ENCODE measurements around the gene JPH3. TPM values are rescaled to one million over a fixed set of nuclear protein-coding genes. Genes with fewer than 3 reads are reported as not detected.
"Not testable (repeated sequence)": the region's sequence is repeated elsewhere in the genome, so short reads cannot be mapped to it uniquely, and the experiment has no call there.

The JPH3 gene
- total RNA-seq, 2 donors from 2014 or later: 0.18 to 0.39 TPM

DNA sequence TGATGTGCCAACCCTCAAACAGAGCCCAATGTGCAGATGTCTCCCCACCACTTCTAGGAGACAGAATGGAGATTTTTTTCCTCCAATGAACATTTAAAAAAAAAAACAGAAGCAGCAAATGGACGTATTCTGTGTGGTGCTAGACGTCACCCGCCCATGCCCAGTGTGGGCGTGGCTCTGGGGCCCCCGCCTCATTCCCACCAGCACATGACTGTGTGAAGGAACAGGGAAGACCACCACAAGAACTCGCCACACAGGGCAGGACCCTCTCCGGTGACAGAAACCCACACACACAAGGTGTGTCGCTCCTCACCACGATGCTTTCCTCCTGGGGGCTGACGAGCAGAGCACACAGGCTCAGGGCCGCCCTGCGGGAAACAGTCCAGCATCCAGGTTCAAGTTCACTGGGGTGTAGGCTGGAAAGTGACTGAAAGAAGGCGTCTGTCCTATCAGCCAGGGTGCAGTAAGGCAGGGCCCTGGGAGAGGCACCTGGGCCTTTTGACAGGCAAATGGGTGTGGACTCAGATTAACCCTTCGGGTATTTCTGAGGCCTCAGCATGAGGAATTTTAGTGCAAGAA, 110.0 kb downstream of the JPH3 start:
- DNase-seq: no peak
- ATAC-seq: peak; percentile 93
- intact Hi-C loops (cut with DNase I, micrococcal nuclease): no loop called here

DNA sequence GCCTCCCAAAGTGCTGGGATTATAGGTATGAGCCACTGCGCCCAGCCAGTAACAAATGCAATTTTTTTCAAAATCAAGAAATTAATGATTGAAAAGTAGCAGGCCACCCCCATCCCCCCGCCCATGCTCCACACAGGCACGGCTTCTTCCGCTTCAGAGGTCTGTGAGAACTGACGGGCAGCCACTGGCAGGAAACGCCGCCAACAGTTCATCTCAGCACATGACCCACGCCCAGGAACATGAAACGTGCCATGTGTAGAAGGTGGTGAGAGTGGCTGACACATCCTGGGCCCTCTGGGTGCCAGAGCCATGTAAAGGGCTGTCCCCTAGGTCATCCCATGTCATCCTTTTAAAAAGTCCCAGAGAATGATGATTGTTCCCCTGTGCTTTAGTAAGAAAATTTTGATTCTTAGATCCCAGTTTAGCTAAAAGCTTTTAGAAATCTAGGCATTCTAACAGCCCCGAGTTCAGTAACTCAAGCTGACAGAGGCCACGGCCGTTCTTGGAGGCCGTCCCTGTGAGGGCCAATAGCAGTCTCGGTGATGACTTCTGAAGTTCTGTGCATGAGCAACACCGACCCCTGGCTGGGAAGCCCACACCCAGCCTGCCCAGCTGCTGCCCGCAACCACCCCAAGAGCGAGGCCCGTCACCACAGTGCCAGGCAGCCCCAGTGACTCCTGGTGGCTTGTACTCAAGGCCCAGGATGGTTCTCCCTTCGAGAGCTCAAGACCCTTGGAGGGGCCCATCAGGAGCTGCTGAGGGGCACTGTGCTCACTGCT, 111.3 kb downstream of the JPH3 start:
- ATAC-seq (no peak), DNase-seq (no peak)
- intact Hi-C loops (cut with DNase I, micrococcal nuclease): no loop called here

DNA sequence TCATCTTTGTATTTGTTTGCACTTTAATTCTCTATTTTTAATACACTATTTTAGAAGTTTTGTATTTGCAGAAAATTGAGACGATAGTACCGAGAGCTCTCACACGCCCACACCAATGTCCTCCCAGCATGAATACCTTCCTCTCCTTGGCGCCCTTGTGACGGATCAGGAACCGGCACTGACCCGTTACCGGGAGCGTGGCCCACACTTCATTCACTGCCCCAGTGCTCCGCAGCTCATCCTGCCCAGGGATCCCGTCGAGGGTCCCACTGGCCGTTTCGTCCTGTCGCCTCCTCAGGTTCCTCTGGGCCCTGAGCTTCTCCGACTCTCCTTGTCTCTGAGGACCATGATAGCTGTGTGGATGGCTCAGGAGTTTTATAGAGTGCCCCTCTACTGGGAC, 112.9 kb downstream of the JPH3 start:
- intact Hi-C loops (cut with DNase I, micrococcal nuclease): no loop called here
- DNase-seq (no peak), ATAC-seq (no peak)

DNA sequence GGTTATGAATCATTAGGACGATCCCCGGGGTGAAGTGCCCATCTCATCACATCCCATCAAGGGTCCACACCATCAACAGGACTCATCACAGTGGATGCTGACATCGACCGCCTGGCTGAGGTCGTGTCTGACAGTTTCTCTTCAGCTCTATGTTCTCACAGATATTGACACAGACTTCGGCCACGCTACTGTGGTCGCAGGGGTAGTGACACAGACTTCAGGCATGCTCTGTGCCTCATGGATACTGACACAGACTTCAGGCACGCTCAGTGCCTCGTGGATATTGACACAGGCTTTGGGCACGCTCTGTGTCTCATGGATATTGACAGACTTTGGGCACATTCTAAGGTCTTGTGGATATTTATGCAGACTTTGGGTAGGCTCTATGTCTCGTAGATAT, 113.3 kb downstream of the JPH3 start:
- DNase-seq (no peak), ATAC-seq (no peak)
- intact Hi-C loops (cut with DNase I, micrococcal nuclease): no loop called here

DNA sequence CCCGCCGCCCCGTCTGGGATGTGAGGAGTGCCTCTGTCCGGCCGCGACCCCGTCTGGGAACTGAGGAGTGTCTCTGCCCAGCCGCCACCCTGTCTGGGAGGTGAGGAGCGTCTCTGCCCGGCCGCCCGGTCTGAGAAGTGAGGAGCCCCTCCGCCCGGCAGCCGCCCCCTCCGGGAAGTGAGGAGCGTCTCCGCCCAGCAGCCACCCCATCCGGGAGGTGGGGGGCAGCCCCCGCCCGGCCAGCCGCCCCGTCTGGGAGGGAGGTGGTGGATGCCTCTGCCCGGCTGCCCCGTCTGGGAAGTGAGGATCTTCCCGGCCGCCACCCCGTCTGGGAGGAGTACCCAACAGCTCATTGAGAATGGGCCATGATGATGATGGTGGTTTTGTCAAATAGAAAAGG, 116.5 kb downstream of the JPH3 start:
- not testable (repeated sequence) for ATAC-seq

DNA sequence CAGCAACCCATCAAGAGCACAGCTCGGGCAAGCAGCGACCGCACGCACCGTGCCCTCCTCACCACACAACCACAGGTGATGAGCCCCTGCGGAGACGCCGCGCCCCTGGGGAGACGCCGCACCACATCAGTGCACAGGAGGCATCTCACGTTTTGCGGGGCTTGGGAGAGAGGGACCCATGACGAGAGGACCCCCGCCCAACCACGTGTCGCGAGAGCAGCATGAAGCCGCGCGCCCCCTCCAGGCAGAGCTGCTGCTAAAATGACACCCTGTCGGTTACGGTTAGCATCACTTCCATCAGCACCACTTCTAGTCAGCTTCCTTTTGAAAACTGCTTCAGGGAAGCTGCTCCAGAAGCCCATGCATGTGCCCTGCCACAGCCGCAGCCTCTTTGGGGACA, 118.1 kb downstream of the JPH3 start:
- DNase-seq: no peak
- no peak for ATAC-seq
- intact Hi-C loops (cut with DNase I, micrococcal nuclease): no loop called here

More for the DNA sequence above, 116.5 kb downstream of the JPH3 start:
- intact Hi-C loops (cut with DNase I, micrococcal nuclease); DNase-seq: not testable (repeated sequence)

DNA sequence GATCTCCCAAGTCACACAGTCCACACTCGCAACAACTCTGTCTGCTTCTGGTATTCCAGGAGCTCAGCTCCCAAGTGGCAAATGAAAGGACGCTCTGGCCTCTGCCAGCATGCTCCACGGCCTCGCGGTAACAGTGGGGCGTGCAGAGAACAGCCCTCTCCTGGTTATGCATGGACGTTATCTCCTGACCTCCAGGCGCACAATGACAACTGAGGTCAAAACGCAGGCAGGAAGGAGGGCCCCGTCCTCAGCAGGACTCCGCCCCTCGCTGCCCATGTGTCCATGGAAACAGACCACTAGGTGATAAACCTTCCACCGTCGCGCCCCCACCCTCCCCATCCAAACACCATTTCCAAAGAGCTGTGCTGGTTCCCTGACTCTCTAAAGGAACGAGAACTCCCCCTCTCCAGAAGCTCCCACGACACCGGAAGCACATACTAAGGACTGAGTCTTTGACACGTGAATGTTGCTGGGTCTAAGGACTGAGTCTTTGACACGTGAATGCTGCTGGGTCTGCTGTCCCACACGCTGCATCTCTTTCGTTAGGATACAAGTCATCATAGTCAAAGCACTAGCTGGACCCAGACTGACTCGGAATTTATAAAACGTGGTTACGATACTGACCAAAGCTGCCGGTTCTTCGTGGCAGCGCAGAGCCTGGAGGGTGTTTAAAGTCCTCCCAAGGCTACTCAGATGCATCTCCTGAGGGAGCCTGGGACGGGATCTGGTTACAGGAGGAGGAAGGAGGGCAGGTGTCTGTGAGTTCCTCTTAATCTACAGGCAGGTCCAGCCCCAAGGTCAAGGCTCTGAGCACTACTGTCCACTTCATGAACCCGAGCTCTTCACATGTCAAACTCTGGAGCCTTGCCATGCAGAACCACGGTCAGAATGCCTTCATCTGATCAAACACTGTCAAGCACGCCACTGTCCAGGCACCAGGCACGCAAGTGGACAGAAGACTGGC, 119.6 kb downstream of the JPH3 start:
- DNase-seq (no peak), ATAC-seq (no peak)
- intact Hi-C loops (cut with DNase I, micrococcal nuclease): no loop called here

DNA sequence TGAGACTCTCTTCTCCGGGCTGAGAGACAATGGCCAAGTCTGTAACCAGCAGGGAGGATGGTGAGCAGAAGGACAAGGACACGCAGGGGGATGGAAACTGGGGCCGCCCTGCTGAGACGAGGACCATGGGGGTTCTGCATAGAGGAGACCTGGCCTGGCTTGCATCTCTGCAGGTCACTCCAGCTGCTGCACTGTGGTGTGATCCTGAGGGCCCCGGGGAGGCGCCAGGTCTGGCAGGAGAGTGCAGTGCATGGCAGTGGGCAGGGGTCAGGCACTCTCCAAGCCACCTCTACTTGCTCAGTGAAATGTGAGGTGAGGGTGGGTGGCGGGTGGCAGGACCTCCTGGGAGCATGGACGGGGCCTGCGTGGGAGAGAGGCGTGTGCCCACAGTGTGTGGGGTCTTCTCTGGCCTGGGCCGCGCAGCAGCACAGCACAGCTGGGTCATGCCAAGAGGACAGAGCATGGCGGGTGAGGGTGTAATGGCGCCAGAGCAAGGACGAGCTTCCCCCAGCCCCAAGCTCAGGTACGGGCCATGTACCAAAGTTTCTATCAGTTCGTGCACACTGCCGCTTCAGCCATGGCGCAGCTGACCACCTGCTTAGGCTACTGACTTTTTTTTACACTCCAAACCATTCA, 120.4 kb downstream of the JPH3 start:
- no peak for DNase-seq
- intact Hi-C loops (cut with DNase I, micrococcal nuclease): no loop called here
- ATAC-seq: no peak

DNA sequence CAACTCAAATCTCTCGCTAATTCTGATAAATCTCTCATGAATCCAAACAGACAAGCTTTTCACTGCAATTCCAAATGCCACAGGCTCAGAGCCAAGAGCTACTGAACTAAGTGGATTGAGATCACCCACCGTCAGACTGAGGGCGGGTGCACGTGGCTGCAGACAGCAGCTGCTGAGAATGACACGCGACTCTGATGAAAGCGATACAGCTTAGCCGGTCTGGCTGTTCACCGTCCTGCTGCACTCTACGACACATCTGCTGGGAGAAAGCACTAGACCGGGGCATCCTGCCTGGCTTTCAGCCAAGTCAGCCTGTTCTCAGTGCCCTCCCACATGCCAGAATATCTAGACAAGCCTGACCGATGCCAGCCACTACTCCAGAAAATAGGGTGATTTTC, 120.9 kb downstream of the JPH3 start:
- intact Hi-C loops (cut with DNase I, micrococcal nuclease): no loop called here
- no peak for DNase-seq
- no peak for ATAC-seq

DNA sequence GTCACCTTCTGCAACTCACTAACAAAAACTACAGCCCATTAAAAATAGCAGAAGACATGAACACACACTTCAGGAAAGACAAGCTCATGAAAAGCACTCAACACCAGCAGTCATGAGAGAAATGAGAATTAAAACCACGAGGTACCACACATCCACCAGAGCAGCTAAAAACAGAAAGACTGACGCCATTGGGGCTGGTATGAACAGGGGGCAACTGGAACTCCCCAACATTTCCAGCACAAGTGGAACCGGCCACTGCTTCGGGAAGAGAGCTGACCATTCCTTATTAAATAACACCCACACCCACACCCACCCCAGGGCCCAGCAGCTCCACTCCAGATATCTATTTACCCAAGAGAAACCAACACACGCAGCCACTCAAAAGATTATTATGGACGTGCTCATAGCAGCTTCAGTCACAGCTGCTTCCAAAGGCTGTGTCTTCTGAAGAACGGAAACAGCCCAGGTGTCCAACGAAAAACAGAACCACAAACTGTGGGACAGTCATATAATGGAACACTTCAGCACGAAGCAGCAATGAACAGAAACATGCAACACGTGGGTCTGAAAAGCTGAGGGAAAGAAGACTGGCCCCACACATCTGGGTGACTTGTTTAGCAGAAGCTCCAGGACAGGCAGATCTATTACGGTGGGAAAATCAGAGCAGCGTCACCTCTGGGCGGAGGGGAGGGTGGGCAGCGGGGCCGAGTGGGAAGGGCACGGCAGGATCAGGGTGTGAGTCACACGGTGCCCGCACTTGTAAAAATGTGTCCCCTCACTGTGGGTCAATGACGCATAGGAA, 122.4 kb downstream of the JPH3 start:
- no peak for DNase-seq
- ATAC-seq: no peak
- intact Hi-C loops (cut with DNase I, micrococcal nuclease): no loop called here

DNA sequence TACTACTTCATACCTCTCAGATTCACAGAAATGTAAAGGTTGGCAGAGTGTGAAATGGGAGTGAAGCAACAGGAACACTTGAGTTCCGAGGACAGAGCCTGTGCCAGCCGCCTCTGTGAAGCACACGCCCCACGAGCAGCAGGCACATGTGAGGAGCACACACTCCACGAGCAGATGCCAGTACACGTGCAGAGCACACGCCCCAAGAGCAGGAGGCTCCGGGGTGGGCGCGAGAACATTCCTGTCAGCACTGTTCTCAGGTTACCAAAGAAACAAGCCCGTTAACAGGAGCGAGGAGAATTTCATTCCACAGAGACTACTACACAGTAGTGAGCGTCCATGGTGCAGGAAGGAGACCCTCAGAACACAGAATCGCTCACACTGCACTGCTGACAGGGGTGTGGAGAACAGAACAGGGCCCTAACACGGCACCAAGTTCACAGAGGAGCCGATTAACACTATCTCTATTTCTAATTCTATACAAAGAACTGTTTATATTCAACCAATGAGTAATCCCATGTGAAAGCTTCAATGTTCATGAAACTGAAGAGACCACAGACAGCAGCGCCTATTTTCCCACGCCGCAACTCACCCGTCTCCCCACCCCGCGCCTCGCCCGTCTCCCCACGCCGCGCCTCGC, 123.4 kb downstream of the JPH3 start:
- ATAC-seq: no peak
- no peak for DNase-seq

DNA sequence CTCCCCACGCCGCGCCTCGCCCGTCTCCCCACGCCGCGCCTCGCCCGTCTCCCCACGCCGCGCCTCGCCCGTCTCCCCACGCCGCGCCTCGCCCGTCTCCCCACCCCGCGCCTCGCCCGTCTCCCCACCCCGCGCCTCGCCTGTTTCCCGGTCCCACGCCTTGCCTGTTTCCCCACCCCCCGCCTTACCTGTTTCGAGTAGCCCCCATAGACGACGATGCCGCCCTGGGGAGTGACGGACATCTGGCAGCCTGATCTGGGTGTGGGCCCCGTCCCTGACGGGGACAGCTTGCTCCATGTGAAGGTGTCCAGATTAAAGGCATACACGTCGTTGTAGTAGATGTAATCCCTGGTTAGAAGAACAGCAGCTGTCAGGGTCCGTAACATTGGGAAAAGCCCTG, 124.3 kb downstream of the JPH3 start:
- ATAC-seq; intact Hi-C loops (cut with DNase I, micrococcal nuclease); DNase-seq: not testable (repeated sequence)

More for the DNA sequence above, 123.4 kb downstream of the JPH3 start:
- intact Hi-C loops (cut with DNase I, micrococcal nuclease): no loop called here

DNA sequence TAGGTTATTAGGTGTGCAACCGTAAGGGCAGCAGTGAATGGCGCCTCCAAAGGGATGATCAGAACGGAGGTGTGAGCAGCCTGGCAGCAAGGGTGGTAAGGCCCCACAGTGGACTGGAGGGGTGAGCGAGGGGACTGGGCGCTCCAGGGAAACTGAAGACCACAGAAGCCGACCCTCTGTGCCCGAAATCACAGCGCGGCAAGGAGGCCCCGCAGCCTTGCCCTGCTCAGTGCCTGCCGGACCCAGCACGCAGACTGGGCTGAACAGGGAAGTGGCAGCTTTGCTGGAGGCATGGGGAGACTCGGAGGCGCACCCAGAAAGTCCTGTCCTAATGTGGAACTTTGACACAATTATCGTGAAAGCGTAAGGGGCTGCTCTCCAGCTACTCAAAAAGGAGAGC, 125.0 kb downstream of the JPH3 start:
- DNase-seq (no peak), ATAC-seq (no peak)
- intact Hi-C loops (cut with DNase I, micrococcal nuclease): no loop called here

DNA sequence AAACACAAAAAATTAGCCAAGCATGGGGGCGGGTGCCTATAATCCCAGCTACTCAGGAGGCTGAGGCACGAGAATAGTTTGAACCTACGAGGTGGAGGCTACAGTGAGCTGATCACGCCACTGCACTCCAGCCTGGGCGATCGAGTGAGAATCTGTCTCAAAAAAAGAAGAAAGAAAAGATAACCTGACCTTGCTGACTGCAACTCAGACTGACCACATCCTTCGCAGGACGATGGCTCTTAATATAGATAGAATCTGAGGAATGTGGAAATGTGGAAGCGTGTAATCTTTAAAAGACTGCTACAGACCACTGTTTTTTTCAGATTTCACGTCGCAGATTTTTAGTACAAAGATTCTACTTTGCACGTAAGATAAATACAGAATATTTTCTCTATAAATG, 125.7 kb downstream of the JPH3 start:
- ATAC-seq (no peak), DNase-seq (no peak)
- intact Hi-C loops (cut with DNase I, micrococcal nuclease): no loop called here

DNA sequence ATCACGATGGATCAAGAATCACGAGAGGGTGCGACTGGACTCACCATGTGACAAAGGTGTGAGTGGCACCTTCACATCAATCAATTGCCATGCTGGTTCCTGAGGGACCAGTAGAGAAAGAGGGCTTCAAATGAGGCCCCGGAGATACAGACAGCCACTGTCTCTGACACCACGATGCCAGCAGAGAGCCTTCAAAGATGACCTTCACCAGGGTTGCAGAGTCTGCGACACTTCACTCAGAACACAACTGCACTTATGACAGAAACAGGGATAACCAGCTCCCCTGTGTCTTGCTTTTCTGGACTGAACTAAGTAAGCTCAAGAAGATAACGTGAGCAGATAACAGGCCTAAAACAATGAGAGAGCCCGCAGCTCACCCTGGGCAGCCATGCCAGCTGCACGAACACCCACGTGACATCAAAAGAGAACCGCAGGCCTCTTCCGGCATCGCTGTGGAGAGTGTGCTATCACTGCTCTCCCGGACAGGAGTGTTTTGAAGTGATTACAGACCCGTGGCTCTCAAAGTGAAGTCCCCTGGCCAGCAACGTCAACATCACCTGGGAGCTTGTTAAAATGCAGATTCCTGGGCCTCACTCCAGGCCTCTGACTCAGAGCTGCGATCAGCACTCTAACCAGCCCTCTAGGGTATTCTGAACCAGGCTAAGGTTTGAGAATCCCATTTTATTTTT, 127.1 kb downstream of the JPH3 start:
- DNase-seq: no peak
- no peak for ATAC-seq
- intact Hi-C loops (cut with DNase I, micrococcal nuclease): no loop called here

DNA sequence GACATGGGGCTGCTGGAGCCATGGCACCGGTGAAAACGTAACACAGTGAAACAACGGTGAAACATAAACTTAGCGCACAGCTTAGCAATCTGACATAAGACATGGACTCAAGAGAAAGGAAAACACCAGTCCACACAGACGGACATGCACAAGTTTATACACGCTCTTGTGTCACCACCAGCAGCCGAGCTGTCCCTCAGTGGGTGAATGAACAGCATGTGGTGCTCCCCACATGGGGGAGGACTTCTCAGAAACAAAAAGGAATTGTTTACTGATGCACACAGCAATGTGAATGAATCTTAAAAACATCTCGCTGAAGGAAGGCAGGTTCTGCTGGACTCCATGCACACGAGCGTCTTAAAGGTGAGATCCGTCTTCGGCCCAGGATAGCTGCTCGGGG, 129.3 kb downstream of the JPH3 start:
- intact Hi-C loops (cut with DNase I, micrococcal nuclease): no loop called here
- DNase-seq (no peak), ATAC-seq (no peak)

DNA sequence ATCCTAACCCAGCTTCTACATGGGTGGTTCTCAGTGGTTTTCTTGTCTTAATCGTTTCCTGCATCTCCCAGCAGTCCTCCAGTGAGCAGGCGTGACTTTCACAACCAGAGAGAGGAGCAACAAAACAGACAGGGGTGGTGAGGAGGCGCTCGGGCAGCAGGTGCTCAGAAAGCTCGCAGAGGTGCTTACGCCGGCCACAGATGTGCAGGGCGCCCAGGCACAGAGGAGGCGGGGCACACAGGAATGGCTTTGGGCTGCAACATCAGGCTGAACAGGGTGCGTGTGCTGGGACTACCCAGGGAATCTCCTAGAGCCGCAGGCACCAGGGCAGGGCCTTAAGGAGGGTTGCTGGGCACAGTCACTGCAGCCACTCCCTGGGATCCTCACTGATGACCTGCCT, 130.9 kb downstream of the JPH3 start:
- no peak for DNase-seq
- intact Hi-C loops (cut with DNase I, micrococcal nuclease): no loop called here

More for the DNA sequence above, 130.9 kb downstream of the JPH3 start:
- ATAC-seq: peak; percentile 54

Measured in left colon (tissue), 2 donors.